Aorta (tissue), 5 donors: Measurements from ENCODE around the gene CD2BP2. TPM values are rescaled to one million over a fixed set of nuclear protein-coding genes. Genes with fewer than 3 reads are reported as not detected.

Experiments used
- ATAC-seq: fragments of 200-7000 bp; cut with Tn5 transposase; one replicate; pipeline ENCODE4 v1.9.1; 2022; ENCODE audit warnings: moderate library complexity; ENCODE audit not compliant: low FRiP score
- DNase-seq, 2 donors: peaks; one replicate each; pipeline ENCODE4 v3.0.0-alpha.2; 2020
- H3K27ac ChIP-seq, 2 donors: one replicate each; pipeline ENCODE4 v1.5.1; 2013; ENCODE audit warnings: low read length in 2 of 2, mild to moderate bottlenecking in 2 of 2, moderate library complexity in 2 of 2, control low read depth in 1 of 2, inconsistent platforms in 1 of 2, low read depth in 1 of 2
- H3K27me3 ChIP-seq, 2 donors: one replicate each; pipeline ENCODE4 v1.6.1; 2013; ENCODE audit warnings: control low read depth in 1 of 2, low read length in 1 of 2, mild to moderate bottlenecking in 1 of 2, moderate library complexity in 1 of 2; ENCODE audit not compliant: insufficient read depth in 2 of 2, control insufficient read depth in 1 of 2
- H3K36me3 ChIP-seq, 2 donors: one replicate each; pipeline ENCODE4 v1.6.1; 2013; ENCODE audit warnings: control low read depth in 1 of 2, low read length in 1 of 2, mild to moderate bottlenecking in 1 of 2; ENCODE audit not compliant: insufficient read depth in 2 of 2, control insufficient read depth in 1 of 2
- H3K4me1 ChIP-seq, 2 donors: one replicate each; pipeline ENCODE4 v1.6.1; 2013; ENCODE audit warnings: low read length in 2 of 2, control low read depth in 1 of 2, mild to moderate bottlenecking in 1 of 2, moderate library complexity in 1 of 2; ENCODE audit not compliant: insufficient read depth in 2 of 2, control insufficient read depth in 1 of 2
- H3K4me3 ChIP-seq, 2 donors: one replicate each; pipeline ENCODE4 v1.5.1; 2013; ENCODE audit warnings: low read length in 2 of 2, control low read depth in 1 of 2, mild to moderate bottlenecking in 1 of 2
- H3K9me3 ChIP-seq: one replicate; pipeline ENCODE4 v1.6.1; 2013; ENCODE audit warnings: mild to moderate bottlenecking, low read length; ENCODE audit not compliant: control insufficient read depth
- WGBS, 2 donors: extraction: QIAGEN DNeasy Blood & Tissue Kit; methylation state at CpG; one replicate each; pipeline ENCODE4 v1.1.7; 2013; 5-methylcytosine and 5-hydroxymethylcytosine counted together
- intact Hi-C, 2 donors: fragments of 100-400 bp; cut with DNase I; formaldehyde crosslinking; loops; one replicate each; pipeline versions ENCODE4 v1.14.2 to v1.15.0; 2022
- polyA plus RNA-seq, 2 donors: library from polyadenylated mRNA; stranded (reverse); fragments of 200-250 nt; gene quantifications; one replicate each; pipeline ENCODE4 v1.2.3, GENCODE V29; 2013
- total RNA-seq, 2 donors: library from RNA; stranded (reverse); fragmentation: NEBNext Ultra II Directional; extraction: Animal tissue kit (Norgen Biotek cat#: 25700); gene quantifications; one replicate each; pipeline ENCODE4 v1.2.1, GENCODE V29; 2021
- donor health status: healthy with polysubstance abuse.
- donor health status: Bipolar disorder and iron deficiency.
- donor health status: DM: no; HTN: no; CAD: no.
- donor health status: DM: no; HTN: no; CAD: no.
- donor health status: DM: yes; HTN: yes; CAD: no.

The CD2BP2 gene
- total and polyA plus RNA-seq, 4 donors, result 23.4 to 51.3 (median 46.9) TPM

GRCh38 chr16:30368792-30369090, 13.6 kb upstream of the CD2BP2 start:
- no peaks in the 10 kb centered on the region for H3K36me3 ChIP-seq
- H3K27me3 ChIP-seq, result no peaks in the 10 kb centered on the region
- ATAC-seq (no peak), DNase-seq (no peak)
- peak overlapping the region; percentile 92 for H3K4me3 ChIP-seq
- 5 to 8% methylated on average over 4 of the region's 4 CpGs for WGBS, 2 donors
- intact Hi-C loops, result no loop called here
- H3K4me1 ChIP-seq, result peaks cover 0 to 4% of the 10 kb centered on the region in 2 donors
- no peak overlapping the region for H3K27ac ChIP-seq
- no peaks in the 10 kb centered on the region for H3K9me3 ChIP-seq

DNA sequence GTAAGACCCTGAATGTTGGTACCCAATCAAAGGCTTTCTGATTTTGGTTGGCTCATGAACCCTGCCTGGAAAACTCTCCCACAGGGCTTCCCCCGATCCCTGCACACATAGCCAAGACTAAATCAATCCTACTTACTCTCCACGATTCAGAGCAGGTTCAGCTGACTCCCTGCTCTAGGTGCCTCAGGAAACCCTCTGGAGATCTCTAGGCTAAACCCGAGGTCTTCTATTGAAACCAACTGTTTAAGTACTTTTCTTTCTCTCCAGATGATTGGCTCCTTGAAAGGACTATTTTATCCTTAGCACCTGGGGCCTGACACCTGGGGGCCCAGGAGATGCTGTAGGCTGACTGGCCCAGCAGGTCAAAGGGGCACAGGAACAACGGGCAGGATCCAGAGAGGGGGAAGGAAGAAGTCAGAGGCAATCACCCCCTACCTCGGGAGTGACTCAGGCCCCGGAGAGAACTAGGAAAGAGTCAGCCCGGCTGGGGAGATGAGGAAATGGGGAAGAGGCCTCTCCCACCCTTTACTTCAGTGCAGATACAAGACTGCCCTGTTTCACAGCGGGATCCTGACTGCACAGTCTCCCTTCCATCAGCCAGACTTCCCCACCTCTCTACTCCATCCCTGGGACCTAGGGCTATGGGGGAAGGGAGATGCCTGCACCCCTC, 13.1 kb upstream of the CD2BP2 start:
- Histone ChIP-seq H3K4me1 (peaks cover 0 to 4% of the 10 kb centered on the region in 2 donors), H3K36me3 (no peaks in the 10 kb centered on the region), H3K27me3 (no peaks in the 10 kb centered on the region), H3K4me3 (peak overlapping the region in 1 of 2 donors; percentile 92), H3K9me3 (no peaks in the 10 kb centered on the region), H3K27ac (no peak overlapping the region)
- intact Hi-C loops, result no loop called here
- ATAC-seq (no peak), DNase-seq (peak in 1 of 2 donors; percentile 67)
- 1 to 3% methylated on average over 8 of the region's 8 CpGs for WGBS, 2 donors

- DNase-seq (no peak), ATAC-seq (no peak)
- Histone ChIP-seq H3K4me1 (peaks cover 0 to 4% of the 10 kb centered on the region in 2 donors), H3K27ac (peak overlapping the region in 1 of 2 donors; percentile 9), H3K27me3 (no peaks in the 10 kb centered on the region), H3K36me3 (no peaks in the 10 kb centered on the region), H3K4me3 (peak overlapping the region in 1 of 2 donors; percentile 92), H3K9me3 (no peaks in the 10 kb centered on the region)
- intact Hi-C loops, result no loop called here
- 59 to 60% methylated on average over 10 of the region's 10 CpGs for WGBS, 2 donors
These were observed 12.4 kb upstream of the CD2BP2 start for GRCh38 chr16:30367349-30368009.

DNA sequence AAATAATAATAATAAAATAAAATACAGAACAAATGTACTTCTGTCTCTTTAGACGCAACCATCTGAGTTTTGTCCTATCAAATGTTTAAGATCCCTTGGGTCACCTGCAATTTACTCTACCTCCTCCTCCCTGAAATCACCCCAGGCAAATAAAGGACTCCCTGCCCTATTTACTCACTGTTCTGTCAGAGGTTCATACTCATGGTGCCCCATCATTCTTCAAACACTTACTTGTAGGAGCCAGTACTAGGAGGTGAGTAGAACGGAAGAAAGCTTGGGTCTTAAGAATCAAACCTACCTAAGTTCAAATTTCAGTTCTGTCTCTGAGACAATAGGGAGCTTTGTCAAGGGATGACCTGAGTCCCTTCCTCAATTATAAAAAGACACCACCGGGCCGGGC, 11.4 kb upstream of the CD2BP2 start:
- peaks cover 0 to 4% of the 10 kb centered on the region in 2 donors for H3K4me1 ChIP-seq
- no peak overlapping the region for H3K4me3 ChIP-seq
- no peak for DNase-seq
- no peak for ATAC-seq
- no peaks in the 10 kb centered on the region for H3K27me3 ChIP-seq
- 84% methylated on average over 4 of the region's 4 CpGs for WGBS, 2 donors
- no peaks in the 10 kb centered on the region for H3K9me3 ChIP-seq
- no peak overlapping the region for H3K27ac ChIP-seq
- intact Hi-C loops, result no loop called here
- H3K36me3 ChIP-seq, result no peaks in the 10 kb centered on the region

DNA sequence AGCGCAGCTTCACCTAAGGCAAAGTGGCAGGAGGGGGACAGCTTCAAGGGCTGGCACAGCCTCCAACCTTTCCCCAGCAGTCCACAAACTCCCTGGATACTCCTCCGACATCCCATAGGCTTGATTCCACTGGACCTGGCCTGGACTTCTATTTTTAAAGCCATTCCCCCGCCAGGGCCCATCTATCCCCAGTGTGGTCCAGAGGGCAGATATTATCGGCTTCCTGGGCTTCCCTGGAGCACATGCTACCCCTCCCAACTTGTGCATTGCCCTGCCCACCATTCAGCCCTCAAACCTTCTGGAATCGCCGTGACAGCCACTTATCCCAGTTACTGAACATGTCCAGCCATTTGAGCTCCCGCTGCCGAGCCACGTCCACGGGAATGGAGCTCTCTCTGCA, 10.1 kb upstream of the CD2BP2 start:
- H3K36me3 ChIP-seq, result no peaks in the 10 kb centered on the region
- intact Hi-C loops, result no loop called here

DNA sequence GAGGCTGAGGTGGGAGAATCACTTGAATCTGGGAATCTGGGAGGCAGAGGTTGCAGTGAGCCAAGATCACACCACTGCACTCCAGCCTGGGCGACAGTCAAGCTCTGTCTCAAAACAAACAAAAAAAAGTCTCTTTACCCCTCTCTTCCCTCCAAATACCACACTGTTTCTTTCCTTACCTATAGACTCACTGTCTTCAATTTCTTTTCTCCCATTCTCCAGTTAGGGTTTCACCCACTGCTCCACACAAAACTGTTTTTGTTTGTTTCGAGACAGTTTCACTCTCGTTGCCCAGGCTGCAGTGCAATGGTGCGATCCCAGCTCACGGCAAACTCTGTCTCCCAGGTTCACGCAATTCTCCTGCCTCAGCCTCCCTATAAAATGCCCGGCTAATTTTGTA, 6.1 kb upstream of the CD2BP2 start:
- intact Hi-C loops, result no loop called here
- Histone ChIP-seq H3K9me3 (no peaks in the 10 kb centered on the region), H3K27me3 (no peaks in the 10 kb centered on the region), H3K4me1 (no peaks in the 10 kb centered on the region), H3K4me3 (no peak overlapping the region), H3K27ac (no peak overlapping the region), H3K36me3 (peaks cover 0 to 4% of the 10 kb centered on the region in 2 donors)
- WGBS, 2 donors, result 89 to 90% methylated on average over 7 of the region's 7 CpGs
- no peak for DNase-seq
- ATAC-seq, result no peak

More for the DNA sequence above, 10.1 kb upstream of the CD2BP2 start:
- ATAC-seq, result no peak
- Histone ChIP-seq H3K4me1 (peaks cover 0 to 4% of the 10 kb centered on the region in 2 donors), H3K9me3 (no peaks in the 10 kb centered on the region), H3K27ac (no peak overlapping the region), H3K4me3 (no peak overlapping the region), H3K27me3 (no peaks in the 10 kb centered on the region)
- 75% methylated on average over 10 of the region's 10 CpGs for WGBS, 2 donors
- no peak for DNase-seq

- intact Hi-C loops, result no loop called here
- Histone ChIP-seq H3K4me3 (no peak overlapping the region), H3K27me3 (no peaks in the 10 kb centered on the region), H3K27ac (no peak overlapping the region), H3K4me1 (no peaks in the 10 kb centered on the region), H3K36me3 (peaks cover 0 to 4% of the 10 kb centered on the region in 2 donors), H3K9me3 (no peaks in the 10 kb centered on the region)
- no peak for ATAC-seq
- no peak for DNase-seq
- WGBS, 2 donors, result 72 to 78% methylated on average over 6 of the region's 6 CpGs
These were observed 4.7 kb upstream of the CD2BP2 start for GRCh38 chr16:30359871-30360170.

- 83 to 87% methylated on average over 28 of the region's 28 CpGs for WGBS, 2 donors
- DNase-seq (no peak), ATAC-seq (no peak)
- peaks cover 0 to 4% of the 10 kb centered on the region in 2 donors for H3K36me3 ChIP-seq
- no peaks in the 10 kb centered on the region for H3K9me3 ChIP-seq
- intact Hi-C loops, result no loop called here
- no peak overlapping the region for H3K27ac ChIP-seq
- no peaks in the 10 kb centered on the region for H3K4me1 ChIP-seq
- H3K27me3 ChIP-seq, result no peaks in the 10 kb centered on the region
- no peak overlapping the region for H3K4me3 ChIP-seq
These were observed 4.1 kb upstream of the CD2BP2 start for GRCh38 chr16:30358990-30359870.
